PC-9 (cell line): Measurements from ENCODE around the gene TGFBR2.

Experiments used
- EZH2 ChIP-seq: fragments of 200-600 bp; sonication (generic); IDR thresholded peaks from 2 replicates; pipeline ENCODE4 v1.8.0; 2017; ENCODE audit warnings: antibody characterized with exemption, low read depth
- TF ChIP-seq, protein P1 (sequence below): fragments of 200-600 bp; sonication (generic); conservative IDR thresholded peaks from 2 replicates; pipeline ENCODE4 v1.6.1; 2017; ENCODE audit warnings: mixed run types, antibody characterized with exemption, mild to moderate bottlenecking, moderate library complexity

DNA sequence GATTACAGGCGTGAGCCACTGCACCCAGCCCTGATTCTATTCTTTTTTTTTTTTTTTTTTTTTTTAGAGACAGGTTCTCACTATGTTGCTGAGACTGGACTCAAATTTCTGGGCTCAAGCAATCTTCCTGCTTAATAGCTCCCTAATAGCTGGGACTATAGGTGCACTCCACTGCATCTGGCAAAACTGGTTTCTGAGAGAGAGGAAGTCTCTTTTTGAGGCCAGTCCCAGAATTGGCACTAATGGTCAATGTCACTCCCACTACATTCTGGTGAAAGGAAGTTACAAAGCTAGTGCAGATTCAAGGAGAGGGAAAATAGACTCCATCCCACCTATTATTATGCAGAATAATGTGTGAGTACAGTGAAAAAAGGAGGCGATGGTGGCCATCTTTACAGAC, 5.8 kb upstream of the TGFBR2 start:
- TF ChIP-seq, protein P1, sequence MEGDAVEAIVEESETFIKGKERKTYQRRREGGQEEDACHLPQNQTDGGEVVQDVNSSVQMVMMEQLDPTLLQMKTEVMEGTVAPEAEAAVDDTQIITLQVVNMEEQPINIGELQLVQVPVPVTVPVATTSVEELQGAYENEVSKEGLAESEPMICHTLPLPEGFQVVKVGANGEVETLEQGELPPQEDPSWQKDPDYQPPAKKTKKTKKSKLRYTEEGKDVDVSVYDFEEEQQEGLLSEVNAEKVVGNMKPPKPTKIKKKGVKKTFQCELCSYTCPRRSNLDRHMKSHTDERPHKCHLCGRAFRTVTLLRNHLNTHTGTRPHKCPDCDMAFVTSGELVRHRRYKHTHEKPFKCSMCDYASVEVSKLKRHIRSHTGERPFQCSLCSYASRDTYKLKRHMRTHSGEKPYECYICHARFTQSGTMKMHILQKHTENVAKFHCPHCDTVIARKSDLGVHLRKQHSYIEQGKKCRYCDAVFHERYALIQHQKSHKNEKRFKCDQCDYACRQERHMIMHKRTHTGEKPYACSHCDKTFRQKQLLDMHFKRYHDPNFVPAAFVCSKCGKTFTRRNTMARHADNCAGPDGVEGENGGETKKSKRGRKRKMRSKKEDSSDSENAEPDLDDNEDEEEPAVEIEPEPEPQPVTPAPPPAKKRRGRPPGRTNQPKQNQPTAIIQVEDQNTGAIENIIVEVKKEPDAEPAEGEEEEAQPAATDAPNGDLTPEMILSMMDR = no peak
- TF ChIP-seq EZH2 = no peak
